22Rv1 (cell line): ENCODE results near the gene TRNAU1AP.

Source experiments
- H3K27ac ChIP-seq: fragments of 450-650 bp; 2 replicates; pipeline ENCODE4 v1.5.1; 2017
- CTCF ChIP-seq: fragments of 450-650 bp; IDR thresholded peaks from 2 replicates; pipeline ENCODE4 v1.5.1; 2017; ENCODE audit warnings: mild to moderate bottlenecking
- ZFX ChIP-seq: fragments of 450-650 bp; IDR thresholded peaks from 2 replicates; pipeline ENCODE4 v1.6.1; 2017; ENCODE audit warnings: antibody characterized with exemption, borderline replicate concordance

TRNAU1AP gene

GRCh38 chr1:28545246-28545628 lies 7.6 kb upstream of the TRNAU1AP start:
- H3K27ac ChIP-seq, result no peak overlapping the region
- no peak for TF ChIP-seq ZFX
- TF ChIP-seq CTCF, result no peak

- H3K27ac ChIP-seq, result no peak overlapping the region
- TF ChIP-seq CTCF (no peak), ZFX (no peak)
Observed at GRCh38 chr1:28548318-28548717, 4.6 kb upstream of the TRNAU1AP start.

- peak overlapping the region; percentile 89; the same call in 1 of the 2 replicates for H3K27ac ChIP-seq
- no peak for TF ChIP-seq ZFX
- no peak for TF ChIP-seq CTCF
Observed at GRCh38 chr1:28551381-28551780, 1.5 kb upstream of the TRNAU1AP start.

GRCh38 chr1:28560886-28561285 lies 8.0 kb downstream of the TRNAU1AP start:
- H3K27ac ChIP-seq, result no peak overlapping the region
- TF ChIP-seq CTCF (no peak), ZFX (no peak)

GRCh38 chr1:28564310-28564709 lies 11.4 kb downstream of the TRNAU1AP start:
- TF ChIP-seq ZFX, result no peak
- no peak for TF ChIP-seq CTCF
- no peak overlapping the region for H3K27ac ChIP-seq

- TF ChIP-seq CTCF (no peak), ZFX (no peak)
- H3K27ac ChIP-seq, result no peak overlapping the region
Observed at GRCh38 chr1:28565040-28565439, 12.2 kb downstream of the TRNAU1AP start.

- H3K27ac ChIP-seq, result no peak overlapping the region
- TF ChIP-seq CTCF (no peak), ZFX (no peak)
Observed at GRCh38 chr1:28565726-28566125, 12.8 kb downstream of the TRNAU1AP start.
